GM21423 (cell line): ENCODE measurements around the gene GATB.
"Not testable (repeated sequence)": the region's sequence is repeated elsewhere in the genome, so short reads cannot be mapped to it uniquely, and the experiment has no call there.

Source experiments
- ATAC-seq: cut with Tn5 transposase; IDR thresholded peaks from one replicate; pipeline ENCODE4 v1.9.1; 2021; ENCODE audit warnings: mild to moderate bottlenecking, moderate library complexity; ENCODE audit not compliant: unreplicated experiment

GATB gene

DNA sequence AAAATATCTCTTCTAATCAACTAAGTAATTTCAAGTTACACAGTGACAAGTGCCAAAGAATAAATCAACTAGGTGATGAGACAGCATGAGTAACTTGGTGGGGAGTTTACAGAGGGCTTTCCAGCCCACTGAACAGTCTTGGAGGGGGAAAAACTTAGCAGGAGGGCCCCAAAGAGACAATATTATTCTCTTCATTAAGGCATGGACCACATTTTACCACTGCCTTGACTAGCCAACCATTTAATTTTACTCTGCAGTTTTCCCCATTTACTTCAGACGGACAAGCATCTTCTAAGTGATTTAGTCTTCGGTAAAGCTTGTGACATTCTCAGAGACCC is 25.3 kb upstream of the GATB start:
- ATAC-seq: no peak

DNA sequence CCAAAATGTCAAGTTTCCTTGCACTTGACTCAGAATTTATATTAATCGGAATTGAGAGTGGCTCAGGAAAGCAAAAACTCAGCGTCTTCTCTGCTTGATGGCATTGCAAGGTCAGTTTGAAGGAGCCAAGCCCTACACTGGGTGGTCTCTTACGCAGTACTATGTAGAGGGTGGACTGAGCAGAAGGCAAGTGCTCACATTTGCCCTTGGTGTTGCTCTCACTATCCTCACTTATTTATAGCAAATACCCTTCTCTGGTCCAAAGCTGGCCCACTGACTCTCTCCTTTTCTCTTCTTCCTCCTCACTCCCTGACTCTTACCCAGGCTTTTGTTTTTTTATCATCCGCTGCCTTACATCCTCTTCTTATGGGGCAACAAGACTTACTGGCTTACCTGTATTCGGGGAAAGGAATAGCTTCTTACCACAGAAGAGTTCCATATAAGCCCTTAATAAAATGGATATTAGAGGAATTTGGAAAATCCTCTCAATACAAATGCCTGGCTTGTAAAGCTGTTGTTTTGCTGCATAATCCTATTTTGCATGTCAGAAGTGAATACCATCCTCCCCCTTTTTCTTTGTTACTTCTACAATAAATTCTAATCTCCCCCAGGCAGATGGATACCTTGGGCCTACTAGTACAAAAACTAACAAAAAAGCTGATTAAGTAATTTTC is 24.8 kb upstream of the GATB start:
- no peak for ATAC-seq

DNA sequence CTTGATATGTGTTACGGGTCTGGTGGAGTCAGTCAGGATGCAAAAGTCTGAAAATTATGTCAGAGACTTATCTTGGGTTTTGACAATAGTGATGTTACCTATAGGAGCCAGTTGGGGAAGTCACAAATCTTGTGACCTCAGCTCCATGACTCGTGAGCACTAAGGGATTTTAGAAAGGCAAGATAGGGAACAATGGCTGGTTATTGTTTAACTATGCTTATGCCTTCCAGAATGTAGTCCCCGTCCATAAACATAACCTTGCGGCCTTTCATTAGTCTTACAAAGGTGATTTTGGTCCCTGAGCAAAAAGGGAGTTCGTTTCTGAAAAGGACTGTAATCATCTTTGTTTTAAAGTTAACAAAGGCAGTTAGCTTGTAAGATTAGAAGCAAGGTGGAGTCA is 23.9 kb upstream of the GATB start:
- ATAC-seq: no peak

DNA sequence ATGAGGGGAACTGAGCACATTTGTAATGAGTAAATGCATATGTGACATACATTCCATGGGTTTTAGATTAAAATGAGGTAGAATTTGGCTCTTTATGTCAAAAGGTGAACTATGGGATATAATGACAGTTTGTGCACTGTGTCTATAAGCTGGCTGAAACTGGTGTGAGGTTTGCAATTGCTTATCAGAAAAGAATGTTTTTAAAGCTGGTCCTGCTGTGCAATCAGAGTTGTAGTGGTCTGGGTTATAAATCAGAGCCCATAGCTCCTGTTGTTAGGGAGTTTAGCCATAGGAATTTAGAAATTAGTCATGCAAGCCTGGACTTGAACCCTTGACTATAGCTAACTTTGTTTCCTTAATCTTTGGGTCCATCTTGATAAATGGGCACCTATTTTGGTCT is 23.1 kb upstream of the GATB start:
- no peak for ATAC-seq

DNA sequence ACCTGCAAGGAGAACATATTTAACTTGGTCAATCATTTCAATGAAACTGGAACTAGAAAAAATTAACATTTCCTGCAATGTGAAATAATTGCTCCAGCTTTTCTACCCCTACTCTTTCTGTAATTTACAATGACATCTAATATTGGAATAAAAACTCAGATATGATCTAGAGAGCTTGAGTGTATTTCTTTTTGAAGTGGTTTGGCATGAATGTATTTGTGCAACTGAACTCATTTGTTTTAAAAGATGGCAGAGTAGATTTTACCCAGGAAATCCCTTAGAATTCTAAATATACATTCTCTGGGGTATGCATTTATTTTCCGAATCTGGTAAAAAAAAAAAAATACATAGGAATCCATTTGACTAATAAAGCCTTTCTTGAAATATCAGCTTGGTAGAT is 21.5 kb upstream of the GATB start:
- no peak for ATAC-seq

DNA sequence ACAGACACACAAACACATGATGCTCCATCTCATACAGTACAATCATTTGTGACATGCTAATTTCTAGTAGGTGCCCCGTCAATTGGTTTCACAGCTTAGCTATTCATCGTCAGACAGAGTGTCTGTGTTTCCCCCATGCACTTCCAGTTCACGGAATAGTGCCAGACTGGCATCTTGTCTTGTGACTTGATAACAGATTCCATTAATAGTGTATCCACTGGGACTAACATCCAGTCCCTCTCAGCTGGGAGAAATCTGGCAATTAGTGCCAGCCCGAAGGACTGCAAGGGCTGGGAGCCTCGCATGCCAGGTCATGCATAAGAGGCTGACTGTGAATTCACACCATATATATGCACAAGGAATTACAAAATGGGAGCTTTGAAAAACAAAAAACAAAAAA is 20.2 kb upstream of the GATB start:
- ATAC-seq: no peak

DNA sequence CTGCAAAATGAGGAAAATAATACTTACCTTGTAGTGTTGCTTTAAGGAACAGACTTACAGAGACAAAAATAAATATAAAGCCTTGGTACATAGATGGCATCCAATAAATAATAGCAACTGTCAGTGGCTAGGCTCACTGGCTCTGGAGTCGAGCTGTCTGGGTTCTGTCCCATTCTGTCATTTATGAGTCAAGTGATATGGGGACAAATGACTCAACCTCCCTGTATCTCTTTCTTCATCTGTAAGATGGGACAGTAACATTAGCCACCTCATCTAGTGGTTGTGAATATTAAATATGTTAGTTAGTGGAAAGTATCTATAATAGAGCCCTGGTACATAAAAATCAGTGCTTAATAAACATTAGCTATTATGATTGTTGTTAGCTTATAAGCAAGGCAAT is 16.7 kb upstream of the GATB start:
- no peak for ATAC-seq

DNA sequence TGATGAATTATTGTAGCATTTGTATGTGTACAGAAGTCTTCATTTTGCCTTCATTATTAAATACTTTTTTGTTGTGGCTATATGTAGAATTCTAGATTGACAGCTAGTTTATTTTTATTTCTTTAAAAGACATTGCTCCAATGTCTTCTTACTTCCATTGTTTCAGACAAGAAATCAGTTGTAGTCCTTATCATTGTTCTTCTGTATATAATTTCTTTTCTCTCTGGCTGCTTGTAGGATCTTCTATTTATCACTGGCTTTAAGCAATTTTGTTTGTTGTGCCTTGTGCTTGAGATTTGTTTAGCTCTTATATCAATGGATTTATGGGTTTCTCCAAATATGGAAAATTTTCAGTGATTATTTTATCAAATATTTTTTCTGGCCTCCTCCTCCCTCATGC is 13.5 kb upstream of the GATB start:
- ATAC-seq: no peak

DNA sequence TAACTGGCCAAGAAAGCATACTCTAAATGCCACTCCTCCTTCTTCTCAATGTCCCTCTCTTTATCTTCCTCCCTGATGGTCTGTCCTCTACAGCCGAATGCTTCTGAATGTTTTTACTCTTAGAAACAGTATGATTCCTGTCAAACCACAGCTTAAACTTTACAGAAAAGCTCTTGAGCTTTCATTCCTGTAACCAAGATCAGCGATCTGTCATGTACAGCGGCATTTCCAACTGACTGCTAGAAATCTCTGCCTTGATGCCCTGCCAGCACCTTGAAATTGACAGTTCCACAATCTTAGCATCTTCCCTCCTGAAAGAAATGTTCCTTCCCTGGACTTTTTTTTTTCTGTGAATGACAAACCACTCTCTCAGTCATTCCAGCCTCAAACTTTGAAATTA is 11.5 kb upstream of the GATB start:
- no peak for ATAC-seq

DNA sequence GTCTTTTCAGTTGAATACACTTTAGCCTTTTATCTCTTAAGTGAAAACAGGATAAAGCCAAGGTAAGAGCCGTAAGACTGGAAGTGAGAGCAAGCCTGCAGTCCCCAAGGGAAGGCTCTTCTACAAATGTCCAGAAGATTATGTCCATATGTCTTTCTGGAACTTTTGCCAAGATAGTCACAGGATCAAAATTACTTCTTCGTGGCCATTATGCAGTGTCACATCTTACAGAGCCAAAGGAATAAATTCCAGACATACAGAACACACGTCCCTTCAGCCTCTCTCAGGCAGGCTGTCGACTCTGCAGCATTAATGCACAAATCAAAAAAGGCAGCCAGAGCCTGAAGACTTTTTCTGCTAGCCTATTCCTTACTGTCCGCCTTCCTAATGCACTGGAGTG is 10.9 kb upstream of the GATB start:
- no peak for ATAC-seq

DNA sequence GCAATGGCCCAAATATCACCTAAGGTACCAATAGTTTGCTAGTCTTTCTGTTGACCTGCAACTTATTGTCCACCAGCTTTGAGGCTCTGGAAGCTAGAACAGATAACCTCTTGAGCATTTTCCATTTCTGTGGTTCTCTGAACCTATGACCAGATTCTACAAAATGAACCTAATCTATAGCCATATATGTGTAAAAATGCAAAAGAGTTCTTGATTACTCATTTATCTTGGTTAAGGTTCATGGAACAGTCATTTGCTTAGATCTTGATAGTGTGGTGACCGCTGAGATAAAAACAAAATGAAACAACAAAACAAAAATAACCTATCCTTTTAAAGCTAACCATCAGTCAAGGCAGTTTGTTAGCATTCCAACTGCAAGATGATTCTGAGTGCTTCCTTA is 9.3 kb upstream of the GATB start:
- ATAC-seq: no peak

DNA sequence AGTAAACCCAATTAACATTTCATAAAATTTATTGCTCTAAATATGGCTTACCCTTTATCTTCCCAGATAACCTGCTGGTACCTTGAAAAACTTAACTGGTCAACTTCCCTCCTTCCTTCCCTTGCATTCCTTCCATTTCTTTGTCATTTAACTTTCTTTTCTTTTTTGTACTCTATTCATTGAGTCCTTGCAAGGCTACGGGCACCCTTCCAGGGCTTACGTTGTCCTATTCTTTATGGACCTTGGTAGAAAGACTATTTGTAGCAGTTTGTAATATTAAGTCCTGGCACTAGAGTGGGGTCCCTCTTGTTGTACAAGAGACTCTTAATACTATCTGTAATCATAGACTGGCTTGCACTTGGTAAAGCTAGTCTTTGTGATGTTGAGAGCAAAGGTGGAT is 8.0 kb upstream of the GATB start:
- ATAC-seq: no peak

DNA sequence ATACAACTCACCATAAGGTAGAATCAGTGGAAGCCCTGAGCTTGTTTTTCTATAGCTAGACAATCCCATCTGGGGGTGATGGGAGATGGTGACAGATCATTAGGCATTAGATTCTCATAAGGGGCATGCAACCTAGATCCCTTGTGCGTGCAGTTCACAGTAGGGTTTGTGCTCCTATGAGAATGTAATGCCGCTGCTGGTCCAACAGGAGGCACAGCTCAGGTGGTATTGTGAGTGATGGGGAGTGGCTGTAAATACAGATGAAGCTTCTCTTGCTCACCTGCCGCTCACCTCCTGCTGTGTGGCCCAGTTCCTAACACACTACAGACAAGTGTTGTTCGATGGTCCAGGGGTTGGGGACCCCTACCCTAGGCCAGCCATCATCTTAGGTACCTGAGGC is 5.9 kb upstream of the GATB start:
- ATAC-seq: no peak

DNA sequence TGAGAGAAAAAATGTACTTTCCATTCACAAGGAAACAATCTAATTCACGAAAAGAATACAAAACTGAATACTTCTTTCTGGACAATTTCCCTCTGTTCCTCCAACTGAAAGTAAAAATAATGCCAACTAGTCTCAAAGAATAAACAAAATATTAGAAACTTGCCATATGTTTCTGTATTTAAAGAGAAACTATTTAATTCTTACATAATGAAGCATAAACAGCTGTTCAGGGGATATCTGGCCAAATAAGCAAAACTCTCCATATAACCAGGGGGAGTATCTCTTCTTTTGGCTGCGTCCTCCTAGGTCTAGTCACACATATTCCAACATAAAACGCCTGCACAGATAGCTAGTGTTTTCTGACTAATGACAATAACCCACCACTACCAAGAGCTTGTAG is 805 bp downstream of the GATB start:
- no peak for ATAC-seq

DNA sequence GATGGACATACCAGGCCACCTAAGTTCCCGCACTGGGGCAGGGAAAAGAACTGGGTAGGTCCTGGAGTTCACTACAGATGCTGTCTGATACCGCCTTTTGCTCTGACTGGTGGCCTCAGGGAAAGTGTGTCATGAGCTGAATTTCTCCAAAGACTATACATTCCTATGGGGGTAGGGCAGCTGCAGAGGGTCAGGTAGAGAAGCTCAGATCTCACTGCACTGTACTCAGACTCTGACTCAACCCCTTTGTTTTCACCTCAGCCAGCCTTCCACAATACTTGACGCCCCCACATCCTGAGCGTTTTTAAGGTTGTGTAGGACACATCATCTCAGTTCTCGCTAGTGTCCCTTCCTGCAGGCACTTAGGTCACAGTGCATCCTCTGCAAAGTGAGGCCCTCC is 7.8 kb downstream of the GATB start:
- no peak for ATAC-seq

DNA sequence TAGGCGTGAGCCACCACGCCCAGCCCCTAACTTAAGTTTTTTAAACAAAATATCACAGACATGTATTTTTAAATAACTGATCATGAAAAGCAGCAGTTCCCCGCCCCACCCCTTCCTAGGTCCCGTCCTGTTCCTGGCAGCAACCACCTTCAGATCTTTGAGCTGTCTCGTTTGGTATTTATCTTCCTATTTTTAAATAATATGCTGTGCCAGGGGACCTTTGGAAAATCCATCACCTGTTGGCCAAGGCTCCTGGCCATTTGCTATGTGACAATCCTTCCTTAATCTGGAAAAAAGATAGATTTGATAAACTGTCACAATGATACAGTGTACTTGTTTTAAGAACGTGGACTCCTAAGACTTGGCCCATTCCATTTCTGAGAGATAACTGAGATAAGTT is 10.7 kb downstream of the GATB start:
- ATAC-seq: no peak

DNA sequence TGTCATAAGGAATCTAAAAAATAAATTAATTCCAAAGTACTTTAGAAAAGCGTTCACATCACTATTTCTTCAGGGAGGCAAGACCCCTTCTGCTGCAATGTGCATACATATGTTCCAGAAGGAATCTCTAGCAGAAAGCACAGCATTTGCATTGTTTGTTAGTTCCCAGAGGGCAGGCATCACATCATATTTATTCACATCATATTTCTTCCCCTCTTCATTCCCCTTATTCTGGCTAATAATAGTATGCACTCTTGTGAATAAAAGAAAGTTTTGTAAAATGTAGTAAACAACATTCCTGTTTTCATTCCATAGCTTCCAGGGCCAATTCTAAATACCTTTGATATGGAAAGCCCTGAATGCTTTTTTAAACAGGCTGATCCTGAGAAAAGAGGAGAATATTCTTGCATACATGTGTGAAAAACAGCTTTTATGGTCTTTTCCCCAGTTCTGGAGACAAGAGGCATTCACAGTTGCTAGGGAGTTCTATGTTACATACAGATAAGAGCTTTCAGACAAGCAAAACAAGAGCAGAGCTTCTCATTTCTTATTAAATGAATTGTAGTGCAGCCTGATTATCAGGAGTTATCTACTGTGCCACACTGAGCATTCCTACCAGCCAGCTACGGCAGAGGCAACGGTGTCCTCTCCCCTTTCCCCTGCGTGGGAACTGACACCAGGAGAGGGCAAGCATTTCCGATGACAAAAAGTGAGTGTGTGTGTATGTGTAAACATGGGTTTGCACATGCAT is 15.2 kb downstream of the GATB start:
- ATAC-seq: no peak

DNA sequence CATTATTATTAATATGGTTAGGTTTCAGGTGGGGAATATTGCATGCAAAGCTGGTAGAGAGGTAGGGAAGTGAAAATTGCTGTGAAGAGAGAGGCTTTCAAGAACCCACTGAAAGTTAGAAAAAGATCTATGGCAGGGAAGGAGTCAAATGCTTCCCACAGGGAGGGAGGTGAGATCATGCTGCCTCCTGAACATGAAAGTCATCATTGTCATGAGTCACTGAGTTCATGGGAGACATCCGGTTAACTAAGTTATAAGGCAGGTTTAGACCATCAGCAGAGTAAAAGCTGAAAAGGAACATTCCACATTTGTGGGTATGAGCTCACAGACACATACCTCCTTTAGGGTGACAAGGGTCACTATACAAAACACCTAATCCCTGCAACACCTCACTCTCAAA is 16.2 kb downstream of the GATB start:
- ATAC-seq: peak; percentile 53

DNA sequence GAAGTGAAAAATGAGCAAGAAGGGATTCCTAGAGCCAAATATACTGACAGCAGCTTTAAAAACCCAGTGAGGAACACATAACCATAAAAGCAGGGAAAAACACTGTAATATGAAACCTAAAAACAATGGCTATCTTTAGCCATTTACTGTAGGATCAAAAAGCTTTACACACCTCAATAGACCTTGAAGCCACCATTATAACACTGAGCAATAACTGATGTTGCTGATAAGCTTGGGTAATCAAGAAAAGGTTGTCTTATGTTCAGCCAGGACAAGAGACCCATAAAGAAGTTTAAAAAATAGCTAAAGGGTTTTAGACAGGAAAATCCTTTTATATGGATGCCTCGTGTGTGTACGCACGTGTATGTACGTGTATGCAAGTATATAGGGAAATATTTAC is 16.9 kb downstream of the GATB start:
- ATAC-seq: no peak

DNA sequence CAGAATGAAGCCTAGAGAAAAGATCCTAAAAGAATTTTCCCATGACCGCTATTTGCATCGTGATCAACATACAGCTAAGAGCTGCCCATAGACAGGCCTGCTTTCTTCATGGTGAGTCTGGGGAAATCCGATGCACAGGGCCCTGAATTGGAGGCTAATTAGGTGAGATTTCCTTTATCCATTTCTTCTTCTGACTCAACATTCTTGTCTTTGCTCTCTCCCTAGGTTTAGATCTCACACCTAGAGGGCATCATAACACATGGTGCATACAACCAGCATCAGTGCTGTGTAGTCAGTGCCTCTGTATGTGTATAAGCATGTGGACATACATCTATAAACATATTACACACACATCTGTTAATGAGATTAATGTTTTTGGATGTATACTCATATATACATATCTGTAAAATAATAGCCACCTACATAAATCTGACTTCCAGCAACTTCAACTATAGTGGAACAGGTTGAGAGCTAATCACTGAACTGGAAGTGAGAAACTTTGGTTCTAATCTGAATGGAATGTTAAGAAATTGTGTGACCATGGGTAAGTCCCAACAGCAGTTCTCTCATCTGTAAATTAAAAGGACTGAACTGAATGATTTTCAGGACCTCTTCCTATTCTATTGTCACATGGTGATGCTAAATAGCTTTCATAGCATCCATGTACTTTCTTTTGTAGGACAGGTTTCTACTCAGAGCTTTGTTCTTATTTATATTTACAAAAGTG is 17.5 kb downstream of the GATB start:
- peak; percentile 33 for ATAC-seq

DNA sequence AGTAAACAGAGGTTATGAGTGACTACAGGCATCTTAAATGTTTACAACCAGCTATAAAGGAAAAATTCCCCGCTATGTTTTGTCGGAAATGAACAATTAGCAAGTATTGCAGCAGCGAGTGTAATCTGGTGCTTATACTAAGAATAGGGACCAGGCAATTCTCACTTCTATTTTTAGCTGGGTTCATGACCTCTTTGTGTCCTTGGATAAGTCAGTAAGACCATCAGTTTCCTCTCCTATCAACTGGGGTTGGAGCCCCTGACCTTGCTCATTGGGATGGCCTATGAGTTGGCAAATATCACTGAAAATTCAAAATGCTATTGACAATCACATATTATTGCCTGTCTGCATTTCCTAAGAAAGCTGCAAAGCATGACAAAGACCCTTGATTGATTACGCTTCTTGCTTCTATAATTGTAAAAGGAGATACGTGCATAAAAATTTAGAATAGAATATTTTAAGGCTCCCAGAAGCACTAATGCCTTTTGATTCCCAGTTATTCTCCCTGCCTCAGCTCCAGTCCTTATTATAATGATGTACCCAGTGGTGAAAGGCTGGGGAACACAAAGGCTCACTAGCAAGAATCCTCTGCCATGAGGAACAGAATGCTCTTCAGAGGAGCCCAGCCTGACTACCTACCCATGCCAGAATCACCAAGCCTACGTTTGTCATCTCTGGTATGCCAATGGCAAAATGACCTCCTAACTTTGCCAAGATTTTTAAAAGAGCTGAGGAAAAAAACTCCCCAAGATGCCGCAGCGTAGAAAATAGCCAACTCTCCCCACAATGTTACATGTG is 21.9 kb downstream of the GATB start:
- ATAC-seq: no peak

DNA sequence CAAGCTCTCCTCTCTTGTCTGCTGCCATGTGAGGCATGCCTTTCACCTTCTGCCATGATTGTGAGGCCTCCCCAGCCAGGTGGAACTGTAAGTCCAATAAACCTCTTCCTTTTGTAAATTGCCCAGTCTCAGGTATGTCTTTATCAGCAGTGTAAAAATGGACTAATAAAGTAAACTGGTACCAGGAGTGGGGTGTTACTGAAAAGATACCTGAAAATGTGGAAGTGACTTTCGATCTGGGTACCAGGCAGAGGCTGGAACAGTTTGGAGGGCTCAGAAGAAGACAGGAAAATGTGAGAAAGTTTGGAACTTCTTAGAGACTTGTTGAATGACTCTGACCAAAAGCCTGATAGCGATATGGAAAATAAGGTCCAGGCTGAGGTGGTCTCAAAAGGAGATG is 24.0 kb downstream of the GATB start:
- not testable (repeated sequence) for ATAC-seq
